H1 (cell line): ENCODE measurements around the gene MAP7. TPM values are rescaled to one million over a fixed set of nuclear protein-coding genes. Genes with fewer than 3 reads are reported as not detected.

Experiments used
- CTCF ChIA-PET: fragments of 300-600 bp; sonication (Branson Sonifier 250); formaldehyde crosslinking; loops from one replicate; lab custom pipeline; 2021; ENCODE audit not compliant: partially characterized antibody; lab: Charles Lee
- POLR2A ChIA-PET: fragments of 300-600 bp; sonication (Branson Sonifier 250); formaldehyde crosslinking; loops from one replicate; lab custom pipeline; 2021; ENCODE audit warnings: inconsistent platforms; ENCODE audit not compliant: partially characterized antibody; lab: Charles Lee
- DNase-seq, 2 experiments: peaks; one replicate each; pipeline versions ENCODE4 v3.0.0 to v3.0.0-alpha.2; 2010 to 2022; ENCODE audit warnings: low spot score in 2 of 2, low read depth in 1 of 2, mixed read lengths in 1 of 2
- FAIRE-seq: peaks from 2 replicates; lab custom pipeline; 2011; peaks lifted over from hg19 to GRCh38; lab: Jason Lieb, UNC
- H2AFZ ChIP-seq: 2 replicates; pipeline ENCODE4 v1.8.1; 2012; ENCODE audit warnings: low read length, inconsistent platforms
- H2AK5ac ChIP-seq: 2 replicates; pipeline ENCODE4 v1.6.1; 2013; ENCODE audit warnings: low read depth, low read length
- H2BK120ac ChIP-seq: replicated peaks from 2 replicates; pipeline ENCODE3; 2013; ENCODE audit warnings: low read depth, low read length, inconsistent platforms
- H2BK12ac ChIP-seq: 2 replicates; pipeline ENCODE4 v1.6.1; 2013; ENCODE audit warnings: low read depth, low read length
- H2BK15ac ChIP-seq: 2 replicates; pipeline ENCODE4 v1.6.1; 2013; ENCODE audit warnings: low read length
- H2BK20ac ChIP-seq: 2 replicates; pipeline ENCODE4 v1.6.1; 2013; ENCODE audit warnings: low read length
- H2BK5ac ChIP-seq: 2 replicates; pipeline ENCODE4 v1.6.1; 2013; ENCODE audit warnings: low read depth, low read length
- H3K14ac ChIP-seq: 2 replicates; pipeline ENCODE4 v1.6.1; 2013; ENCODE audit warnings: inconsistent platforms; ENCODE audit not compliant: insufficient read length
- H3K18ac ChIP-seq: 2 replicates; pipeline ENCODE4 v1.6.1; 2013; ENCODE audit warnings: low read length; ENCODE audit errors: extremely low read depth
- H3K23ac ChIP-seq: 2 replicates; pipeline ENCODE4 v1.6.1; 2013; ENCODE audit warnings: inconsistent platforms; ENCODE audit not compliant: insufficient read length
- H3K23me2 ChIP-seq: 2 replicates; pipeline ENCODE4 v1.6.1; 2013; ENCODE audit warnings: low read depth, low read length
- H3K27ac ChIP-seq: 2 replicates; pipeline ENCODE4 v1.6.1; 2011; ENCODE audit warnings: low read depth, low read length, inconsistent platforms
- H3K27me3 ChIP-seq, 4 experiments: replicated peaks in 1 of 4; 1 replicate in 1 of 4; 2 replicates in 3 of 4; pipeline versions ENCODE4 v1.6.1 to v1.8.1; 2011 to 2013; ENCODE audit warnings: low read length in 3 of 4, mild to moderate bottlenecking in 3 of 4, inconsistent platforms in 2 of 4, mixed read lengths in 2 of 4, moderate library complexity in 1 of 4; ENCODE audit not compliant: control insufficient read depth in 3 of 4, insufficient read depth in 3 of 4; ENCODE audit errors: extremely low read depth in 1 of 4
- H3K36me3 ChIP-seq, 4 experiments: 2 replicates each; pipeline versions ENCODE4 v1.6.1 to v1.8.1; 2011 to 2013; ENCODE audit warnings: mild to moderate bottlenecking in 4 of 4, low read length in 3 of 4, moderate library complexity in 2 of 4, control low read depth in 1 of 4, inconsistent platforms in 1 of 4; ENCODE audit not compliant: insufficient read depth in 4 of 4, control insufficient read depth in 2 of 4
- H3K4ac ChIP-seq: replicated peaks from 2 replicates; pipeline ENCODE3; 2013; ENCODE audit warnings: low read length, low read depth, mixed read lengths, inconsistent platforms; ENCODE audit not compliant: insufficient read length
- H3K4me1 ChIP-seq, 4 experiments: replicated peaks in 1 of 4; 1 replicate in 1 of 4; 2 replicates in 3 of 4; pipeline versions ENCODE4 v1.6.1 to v1.8.1; 2011 to 2013; ENCODE audit warnings: low read length in 3 of 4, inconsistent platforms in 2 of 4, mixed read lengths in 1 of 4; ENCODE audit not compliant: insufficient read depth in 4 of 4, control insufficient read depth in 3 of 4
- H3K4me2 ChIP-seq, 2 experiments: 2 replicates each; pipeline versions ENCODE4 v1.6.1 to v1.8.1; 2011 to 2013; ENCODE audit warnings: low read depth in 2 of 2, low read length in 2 of 2, control low read depth in 1 of 2, inconsistent platforms in 1 of 2, mild to moderate bottlenecking in 1 of 2; ENCODE audit not compliant: insufficient read depth in 1 of 2
- H3K4me3 ChIP-seq, 4 experiments: fragments of 200-600, 300-600 bp in 1 of 4; sonication (generic), shearing (Covaris generic), sonication (Bioruptor Twin) in 1 of 4; 2 replicates each; pipeline versions ENCODE4 v1.5.1 to v1.8.1; 2011 to 2016; ENCODE audit warnings: low read length in 4 of 4, low read depth in 3 of 4, control low read depth in 2 of 4, inconsistent platforms in 2 of 4, mild to moderate bottlenecking in 2 of 4, mixed read lengths in 1 of 4, moderate library complexity in 1 of 4; ENCODE audit not compliant: insufficient read depth in 2 of 4; ENCODE audit errors: extremely low read depth in 1 of 4
- H3K56ac ChIP-seq: replicated peaks from 2 replicates; pipeline ENCODE3; 2013; ENCODE audit warnings: low read depth, mild to moderate bottlenecking, mixed read lengths, low read length, inconsistent platforms; ENCODE audit not compliant: insufficient read length
- H3K79me1 ChIP-seq: 2 replicates; pipeline ENCODE4 v1.6.1; 2013; ENCODE audit warnings: low read depth, low read length, control low read depth
- H3K79me2 ChIP-seq, 2 experiments: 2 replicates each; pipeline versions ENCODE4 v1.6.1 to v1.8.1; 2012 to 2013; ENCODE audit warnings: low read length in 2 of 2, mild to moderate bottlenecking in 2 of 2, inconsistent platforms in 1 of 2; ENCODE audit not compliant: insufficient read depth in 2 of 2, control insufficient read depth in 1 of 2
- H3K9ac ChIP-seq, 4 experiments: replicated peaks in 1 of 4; 1 replicate in 1 of 4; 2 replicates in 3 of 4; pipeline versions ENCODE4 v1.6.1 to v1.8.1; 2011 to 2013; ENCODE audit warnings: low read depth in 3 of 4, low read length in 3 of 4, control low read depth in 2 of 4, mild to moderate bottlenecking in 2 of 4, moderate library complexity in 2 of 4, inconsistent platforms in 1 of 4; ENCODE audit errors: extremely low read depth in 1 of 4
- H3K9me3 ChIP-seq, 2 experiments: 2 replicates each; pipeline versions ENCODE4 v1.6.1 to v1.8.1; 2012 to 2013; ENCODE audit warnings: mild to moderate bottlenecking in 2 of 2, moderate library complexity in 2 of 2, control low read depth in 1 of 2, inconsistent platforms in 1 of 2, low read depth in 1 of 2, low read length in 1 of 2, mixed read lengths in 1 of 2; ENCODE audit not compliant: insufficient read depth in 2 of 2
- H4K20me1 ChIP-seq, 2 experiments: replicated peaks in 1 of 2; 2 replicates each; pipeline versions ENCODE3 to v1.8.1; 2011 to 2013; ENCODE audit warnings: inconsistent platforms in 2 of 2, low read length in 2 of 2, mild to moderate bottlenecking in 1 of 2; ENCODE audit not compliant: insufficient read depth in 2 of 2, control insufficient read depth in 1 of 2
- H4K5ac ChIP-seq: 2 replicates; pipeline ENCODE4 v1.6.1; 2013; ENCODE audit warnings: low read length, low read depth, mixed read lengths, inconsistent platforms; ENCODE audit not compliant: insufficient read length
- H4K8ac ChIP-seq: 2 replicates; pipeline ENCODE4 v1.8.0; 2013; ENCODE audit warnings: mild to moderate bottlenecking, moderate library complexity, low read length, inconsistent platforms; ENCODE audit not compliant: insufficient read depth; ENCODE audit errors: extremely low read depth
- H4K91ac ChIP-seq: replicated peaks from 2 replicates; pipeline ENCODE3; 2013; ENCODE audit warnings: low read length, mixed read lengths, inconsistent platforms; ENCODE audit not compliant: insufficient read length
- CEBPB ChIP-seq: IDR thresholded peaks from 2 replicates; pipeline ENCODE4 v1.6.1; 2012; ENCODE audit warnings: low read depth, low read length
- EGR1 ChIP-seq: IDR thresholded peaks from 2 replicates; pipeline ENCODE4 v1.6.1; 2011; ENCODE audit warnings: low read depth, low read length, borderline replicate concordance
- KDM5A ChIP-seq: fragments of 200-600 bp; IDR thresholded peaks from 2 replicates; pipeline ENCODE4 v1.7.1; 2012; ENCODE audit warnings: mild to moderate bottlenecking, low read length, inconsistent platforms, mixed read lengths
- POLR2AphosphoS5 ChIP-seq: IDR thresholded peaks from 2 replicates; pipeline ENCODE4 v1.6.1; 2011; ENCODE audit warnings: low read depth, low read length
- SIX5 ChIP-seq: IDR thresholded peaks from 2 replicates; pipeline ENCODE4 v1.6.1; 2011; ENCODE audit warnings: mild to moderate bottlenecking, low read depth, low read length
- WGBS, 2 experiments: shearing (Covaris generic) in 1 of 2; methylation state at CpG; one replicate each; pipeline versions ENCODE4 v1.1.6 to v1.1.7; 2013 to 2015; ENCODE audit warnings: low lambda C conversion rate in 2 of 2, mixed read lengths in 2 of 2, inconsistent platforms in 1 of 2, low coverage in 1 of 2, missing lambda C conversion rate in 1 of 2; ENCODE audit not compliant: insufficient replicate concordance in 2 of 2, insufficient coverage in 1 of 2, insufficient read length in 1 of 2; ENCODE audit errors: extremely low coverage in 1 of 2, missing lambda C conversion rate in 1 of 2; 5-methylcytosine and 5-hydroxymethylcytosine counted together
- polyA plus RNA-seq, 7 experiments: library from polyadenylated mRNA; depleted of rRNA in 3 of 7; stranded (reverse) in 5 of 7; unstranded in 2 of 7; fragments of >200 nt in 5 of 7; fragments of 200-250 nt in 2 of 7; gene quantifications; 1 replicate in 5 of 7; 2 replicates in 1 of 7; 4 replicates in 1 of 7; pipeline versions ENCODE4 v1.2.1 to v1.2.3, GENCODE V29; 2011 to 2013; ENCODE audit warnings: missing spikeins in 2 of 7, mixed read lengths in 2 of 7
- total RNA-seq: library from RNA; stranded (reverse); fragmentation: NEBNext Ultra II Directional; extraction: Animal tissue kit (Norgen Biotek cat#: 25700); gene quantifications from 2 replicates; pipeline ENCODE4 v1.2.1, GENCODE V29; 2021

MAP7 gene
- total and polyA plus RNA-seq, 2 of the 8 experiments (the other 6 are each of a cell fraction or from before 2014, with no cell fraction given), result 13.5 to 66.9 TPM

- DNase-seq, result no peak
- Histone ChIP-seq H3K9ac (no peak overlapping the region; a peak in 1 of 7 replicates), H2BK120ac (no peak overlapping the region), H2AFZ (no peak overlapping the region), H2AK5ac (no peak overlapping the region), H3K4me2 (no peak overlapping the region), H2BK12ac (no peak overlapping the region), H3K27me3 (no peaks in the 10 kb centered on the region), H4K5ac (no peak overlapping the region), H3K23me2 (no peaks in the 10 kb centered on the region; the same call in 1 of the 2 replicates), H3K4me3 (no peak overlapping the region), H3K14ac (no peak overlapping the region), H2BK15ac (no peak overlapping the region), H2BK5ac (no peak overlapping the region), H3K36me3 (no peaks in the 10 kb centered on the region), H3K79me1 (peaks cover 3% of the 10 kb centered on the region; the same call in 1 of the 2 replicates), H3K56ac (no peak overlapping the region), H3K4me1 (peaks cover 0 to 7% (median 6%) of the 10 kb centered on the region in 4 experiments; a peak in 6 of 7 replicates), H3K79me2 (peaks cover 0 to 87% of the 10 kb centered on the region in 2 experiments; a peak in 3 of 4 replicates), H4K91ac (no peak overlapping the region), H2BK20ac (no peak overlapping the region), H4K20me1 (peaks cover 0 to 3% of the 10 kb centered on the region in 2 experiments), H3K23ac (no peak overlapping the region), H3K27ac (no peak overlapping the region), H3K18ac (no peak overlapping the region), H4K8ac (no peak overlapping the region), H3K9me3 (no peaks in the 10 kb centered on the region), H3K4ac (no peak overlapping the region)
- TF ChIP-seq KDM5A, result no peak
- TF ChIP-seq SIX5, result no peak
- no peak for TF ChIP-seq EGR1
- TF ChIP-seq POLR2AphosphoS5, result no peak
- TF ChIP-seq CEBPB, result no peak
- FAIRE-seq, result no peak
- CTCF ChIA-PET, result no interaction called here
- 62% methylated on average over 8 of the region's 8 CpGs; no CpG with 5 or more reads in 1 of the 2 experiments for WGBS, 2 experiments
- POLR2A ChIA-PET, result no interaction called here
These were observed 120.8 kb downstream of the MAP7 start for GRCh38 chr6:136429264-136430065.
